ENCODE data around the gene MR1. TPM values are rescaled to one million over a fixed set of nuclear protein-coding genes. Genes with fewer than 3 reads are reported as not detected.

The MR1 gene
- total RNA-seq, 2 experiments from 2014 or later, result 22.5 to 25.0 TPM

DNA sequence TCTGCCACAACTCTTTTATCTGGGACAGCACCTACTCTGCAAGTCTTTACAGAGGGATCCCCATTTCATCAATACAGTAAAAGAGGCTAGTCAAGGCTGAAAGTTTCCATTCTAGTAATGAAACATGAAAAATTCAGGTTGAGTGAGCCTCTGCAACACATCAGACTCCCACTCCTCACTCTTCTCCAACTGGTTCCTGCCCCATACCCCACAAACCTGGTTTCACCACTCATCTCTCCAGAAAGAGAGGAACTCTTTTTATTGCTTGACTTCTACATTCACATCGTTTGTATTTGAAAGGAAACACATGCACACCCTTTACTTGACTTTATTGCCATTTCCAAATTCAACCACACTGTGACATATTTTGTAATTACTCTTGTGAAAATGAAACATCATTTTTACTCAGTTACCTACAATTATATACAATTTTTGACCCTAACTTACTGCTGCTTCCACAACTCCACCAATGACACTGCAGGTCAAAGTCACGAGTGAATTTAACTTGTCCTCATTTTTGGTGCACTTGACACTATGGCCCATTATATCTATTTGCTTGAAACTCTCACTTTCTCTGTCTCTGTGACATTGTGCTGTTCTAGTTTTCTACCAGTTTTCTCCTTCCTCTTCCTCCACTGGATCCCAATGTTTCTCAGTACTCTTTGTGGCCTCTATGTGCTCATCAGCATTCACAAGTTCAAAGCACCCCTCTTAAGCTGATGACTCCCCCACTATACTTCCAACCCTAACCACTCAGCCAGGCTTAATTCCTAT is 19.1 kb upstream of the MR1 start:
- Mint-ChIP-seq H3K27ac (no peak overlapping the region), H3K36me3 (ENCODE audit: low read depth) (peaks cover 18% of the 10 kb centered on the region), H3K27me3 (ENCODE audit: low read depth) (no peaks in the 10 kb centered on the region), H3K9me3 (no peaks in the 10 kb centered on the region), H3K4me1 (ENCODE audit: low read depth) (peaks cover 43% of the 10 kb centered on the region), H3K4me3 (no peak overlapping the region)
- CTCF ChIA-PET, result interaction anchor here (1.1 to 1.2 kb wide), 2 partner anchors 127 to 128 kb away, joined by 4 to 6 read pairs; no protein-coding TSS in a partner anchor
- intact Hi-C loops (cut with micrococcal nuclease), result loop anchor here (1.0 to 2.0 kb wide), 10 partner anchors 8 to 1132 kb away; partner anchors contain the start of genes ACBD6, IER5, MR1 and STX6
- DNase-seq, result peak; percentile 33

DNA sequence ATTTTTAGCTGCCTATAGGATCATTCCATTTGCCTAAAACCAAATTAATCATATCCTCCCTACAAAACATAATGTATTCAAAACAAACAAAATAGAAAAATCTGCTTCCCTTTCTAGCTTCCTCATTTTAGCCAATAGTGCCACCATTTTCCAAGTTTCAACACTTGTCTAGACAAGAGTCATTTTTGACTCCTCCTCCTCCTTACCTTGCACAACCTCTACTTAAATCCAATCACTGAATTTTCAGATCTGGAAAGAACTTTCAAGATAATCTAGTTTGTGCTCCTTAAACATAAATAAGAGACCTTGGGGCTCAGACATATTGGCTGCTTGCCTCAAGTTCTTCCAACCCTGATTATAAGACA is 18.6 kb upstream of the MR1 start:
- Mint-ChIP-seq H3K4me1 (ENCODE audit: low read depth) (peaks cover 40% of the 10 kb centered on the region), H3K36me3 (ENCODE audit: low read depth) (peaks cover 17% of the 10 kb centered on the region), H3K9me3 (no peaks in the 10 kb centered on the region), H3K4me3 (no peak overlapping the region), H3K27ac (no peak overlapping the region), H3K27me3 (ENCODE audit: low read depth) (no peaks in the 10 kb centered on the region)
- intact Hi-C loops (cut with micrococcal nuclease), result loop anchor here (2.0 kb wide), 4 partner anchors 18 to 1132 kb away; partner anchors contain the start of genes ACBD6, MR1 and TOR1AIP1
- CTCF ChIA-PET, result interaction anchor here (1.2 kb wide), 1 partner anchor 127 kb away, joined by 4 read pairs; no protein-coding TSS in a partner anchor
- no peak for DNase-seq

DNA sequence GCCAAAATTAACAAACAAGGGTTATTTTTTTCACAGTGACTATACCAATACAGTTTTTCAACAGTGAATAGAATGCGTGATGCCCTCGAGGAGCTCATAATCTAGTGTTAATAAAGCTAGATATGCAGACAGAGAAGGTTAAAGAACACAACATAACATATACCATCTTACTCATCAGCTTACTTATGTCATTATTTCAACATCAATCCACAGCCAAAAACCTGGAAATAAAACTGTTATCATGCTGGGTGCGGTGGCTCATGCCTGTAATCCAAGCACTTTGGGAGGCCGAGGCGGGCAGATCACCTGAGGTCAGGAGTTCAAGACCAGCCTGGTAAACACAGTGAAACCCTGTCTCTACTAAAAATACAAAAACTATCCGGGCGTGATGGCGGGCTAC is 17.2 kb upstream of the MR1 start:
- intact Hi-C loops (cut with micrococcal nuclease), result no loop called here
- DNase-seq, result no peak
- CTCF ChIA-PET, result no interaction called here
- no peaks in the 10 kb centered on the region for H3K9me3 Mint-ChIP-seq
- no peaks in the 10 kb centered on the region for H3K27me3 Mint-ChIP-seq (ENCODE audit: low read depth)
- peaks cover 38% of the 10 kb centered on the region for H3K4me1 Mint-ChIP-seq (ENCODE audit: low read depth)
- H3K27ac Mint-ChIP-seq, result no peak overlapping the region
- H3K4me3 Mint-ChIP-seq, result no peak overlapping the region
- peaks cover 15% of the 10 kb centered on the region for H3K36me3 Mint-ChIP-seq (ENCODE audit: low read depth)

DNA sequence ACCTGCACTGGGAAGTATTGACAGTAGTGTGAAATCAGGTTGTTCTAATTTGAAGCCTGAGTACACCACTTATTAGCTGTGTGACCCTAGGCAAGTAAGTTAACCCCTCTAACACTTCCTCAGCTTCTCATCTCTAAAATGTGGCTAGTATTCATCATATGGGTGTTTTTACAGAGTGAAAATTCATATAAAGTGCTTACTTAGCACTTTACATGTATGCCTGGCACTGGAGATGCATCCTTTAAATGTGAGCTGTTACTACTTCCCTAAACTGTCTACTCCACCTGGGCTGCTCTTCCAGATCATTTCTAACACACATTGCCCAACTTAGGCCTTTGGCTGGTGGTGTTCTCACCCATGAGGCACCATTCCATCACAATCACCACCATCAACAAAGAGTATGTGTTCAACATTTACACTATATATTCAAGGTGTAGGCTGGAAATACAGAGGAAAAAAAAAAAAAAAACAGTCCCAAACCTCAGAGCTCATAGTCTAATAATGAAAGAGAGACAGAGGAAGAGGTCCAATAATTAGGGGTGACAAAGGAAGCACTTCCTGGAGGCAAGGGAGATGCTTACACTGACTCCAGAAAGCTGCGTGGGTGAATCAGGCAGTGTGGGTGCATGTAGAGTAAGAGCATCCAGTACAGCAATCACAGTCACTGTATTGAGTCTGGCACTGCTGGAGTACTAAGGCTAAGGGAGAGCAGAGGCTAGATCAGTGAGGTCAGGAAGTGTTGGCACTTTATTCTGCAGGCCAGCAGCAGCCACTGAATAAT is 14.7 kb upstream of the MR1 start:
- H3K9me3 Mint-ChIP-seq, result no peaks in the 10 kb centered on the region
- no peaks in the 10 kb centered on the region for H3K27me3 Mint-ChIP-seq (ENCODE audit: low read depth)
- DNase-seq, result peak; percentile 53
- intact Hi-C loops (cut with micrococcal nuclease), result no loop called here
- CTCF ChIA-PET, result interaction anchor here (0.6 to 2.6 kb wide), 5 partner anchors 16 to 1664 kb away, joined by 3 to 12 read pairs (median 3); no protein-coding TSS in a partner anchor
- no peak overlapping the region for H3K4me3 Mint-ChIP-seq
- peaks cover 9% of the 10 kb centered on the region for H3K36me3 Mint-ChIP-seq (ENCODE audit: low read depth)
- peak overlapping the region; percentile 14 for H3K27ac Mint-ChIP-seq
- H3K4me1 Mint-ChIP-seq (ENCODE audit: low read depth), result peaks cover 35% of the 10 kb centered on the region

DNA sequence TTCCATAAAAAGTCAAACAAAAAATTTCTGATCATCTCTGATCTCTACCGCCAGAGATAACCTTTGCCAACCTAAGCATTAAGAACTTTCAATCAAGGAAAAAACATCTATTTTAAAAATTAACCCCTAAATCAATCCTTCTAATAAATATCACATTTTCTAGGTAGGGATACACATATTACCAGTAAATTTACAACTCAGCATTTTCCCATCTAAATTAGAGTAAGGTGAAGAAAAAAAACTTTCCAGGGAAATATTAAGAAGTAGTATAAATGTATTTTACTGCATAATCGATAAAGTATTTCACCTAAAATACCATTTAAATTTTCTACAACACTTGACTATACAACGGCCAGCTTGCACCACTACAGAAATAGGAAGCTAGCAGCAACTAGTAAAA is 12.6 kb upstream of the MR1 start:
- Mint-ChIP-seq H3K4me3 (peak overlapping the region; percentile 86), H3K27me3 (ENCODE audit: low read depth) (no peaks in the 10 kb centered on the region), H3K9me3 (no peaks in the 10 kb centered on the region), H3K36me3 (ENCODE audit: low read depth) (peaks cover 9% of the 10 kb centered on the region), H3K27ac (peak overlapping the region; percentile 94), H3K4me1 (ENCODE audit: low read depth) (peaks cover 35% of the 10 kb centered on the region)
- intact Hi-C loops (cut with micrococcal nuclease), result no loop called here
- CTCF ChIA-PET, result interaction anchor here (1.0 to 4.1 kb wide), 5 partner anchors 10 to 139 kb away, joined by 3 to 18 read pairs (median 3); no protein-coding TSS in a partner anchor
- DNase-seq, result no peak

DNA sequence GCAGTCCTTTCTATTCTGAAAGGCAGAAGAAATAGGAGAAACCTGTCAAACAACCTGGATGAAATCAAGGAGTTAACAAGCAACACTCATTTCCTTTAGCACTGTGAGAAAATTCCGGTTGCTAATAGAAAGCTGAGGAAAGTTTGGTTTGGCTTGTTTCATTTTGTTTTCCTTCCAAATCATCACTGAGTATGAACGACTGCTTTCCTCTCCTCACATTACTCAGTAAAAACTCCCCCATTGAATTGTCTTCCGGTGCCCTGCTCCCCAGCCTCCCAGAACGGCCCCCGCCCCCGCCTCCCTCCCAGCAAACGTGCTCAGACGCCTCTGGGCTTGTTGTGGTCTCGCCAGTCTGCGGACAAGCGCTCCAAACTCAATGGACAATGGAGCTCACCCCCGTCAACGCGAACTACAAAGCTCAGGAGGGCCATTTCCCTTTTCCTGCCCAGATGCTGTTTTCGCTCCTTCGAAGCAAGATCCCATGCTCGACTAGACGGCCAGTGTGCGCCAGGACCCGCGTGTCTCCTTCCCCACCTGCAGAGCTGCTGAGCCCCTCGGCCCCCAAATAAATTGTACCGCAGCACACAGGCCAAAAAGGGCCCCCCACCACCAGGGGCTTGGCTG is 11.9 kb upstream of the MR1 start:
- H3K36me3 Mint-ChIP-seq (ENCODE audit: low read depth), result peaks cover 9% of the 10 kb centered on the region
- no peaks in the 10 kb centered on the region for H3K9me3 Mint-ChIP-seq
- DNase-seq, result peak; percentile 78
- no peaks in the 10 kb centered on the region for H3K27me3 Mint-ChIP-seq (ENCODE audit: low read depth)
- CTCF ChIA-PET, result interaction anchor here (1.0 to 4.1 kb wide), 6 partner anchors 11 to 140 kb away, joined by 3 to 18 read pairs (median 3); no protein-coding TSS in a partner anchor
- peaks cover 35% of the 10 kb centered on the region for H3K4me1 Mint-ChIP-seq (ENCODE audit: low read depth)
- peak overlapping the region; percentile 86 for H3K4me3 Mint-ChIP-seq
- H3K27ac Mint-ChIP-seq, result peak overlapping the region; percentile 94
- intact Hi-C loops (cut with micrococcal nuclease), result loop anchor here (1.0 to 2.0 kb wide), 7 partner anchors 8 to 519 kb away; partner anchors contain the start of genes ACBD6, IER5 and MR1

DNA sequence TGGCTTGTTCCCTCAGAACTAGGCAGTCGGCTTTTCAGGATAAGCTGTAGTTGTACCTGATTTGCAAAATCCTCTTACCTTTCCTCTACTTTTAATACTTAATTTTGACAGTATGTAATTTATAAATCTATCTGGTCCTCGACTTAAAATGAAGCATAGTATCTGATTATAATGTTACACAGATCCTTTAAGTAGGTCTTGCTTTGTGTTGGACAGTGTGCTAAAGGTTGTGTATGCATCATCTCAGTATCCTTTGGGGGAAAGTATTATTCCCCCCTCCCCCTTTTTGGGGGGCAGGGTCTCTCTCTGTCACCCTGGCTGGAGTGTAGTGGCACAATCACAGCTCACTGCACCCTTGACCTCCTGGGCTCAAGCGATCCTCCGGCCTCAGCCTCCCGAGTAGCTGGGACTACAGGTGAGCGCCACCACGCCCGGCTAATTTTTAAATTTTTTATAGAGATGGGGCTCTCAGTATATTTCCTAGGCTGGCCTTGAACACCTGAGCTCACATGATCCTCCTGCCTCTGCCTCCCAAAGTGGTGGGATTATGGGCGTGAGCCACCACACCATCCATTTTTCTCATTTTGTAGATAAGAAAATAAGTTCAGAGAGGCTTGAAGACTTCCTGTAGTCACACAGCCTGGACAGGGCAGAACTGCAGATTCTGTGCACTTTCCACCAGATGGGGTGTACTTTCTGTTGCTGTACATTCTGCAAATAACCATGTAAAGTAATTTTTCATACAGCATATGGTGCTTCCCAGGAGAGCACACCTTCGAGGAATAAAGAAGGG is 10.3 kb upstream of the MR1 start:
- intact Hi-C loops (cut with micrococcal nuclease), result loop anchor here (2.0 kb wide), 3 partner anchors 15 to 521 kb away; partner anchors contain the start of gene ACBD6
- no peak for DNase-seq
- Mint-ChIP-seq H3K27me3 (ENCODE audit: low read depth) (no peaks in the 10 kb centered on the region), H3K4me1 (ENCODE audit: low read depth) (peaks cover 27% of the 10 kb centered on the region), H3K4me3 (peak overlapping the region; percentile 86), H3K9me3 (no peaks in the 10 kb centered on the region), H3K27ac (peak overlapping the region; percentile 94), H3K36me3 (ENCODE audit: low read depth) (peaks cover 4% of the 10 kb centered on the region)
- CTCF ChIA-PET, result interaction anchor here (0.6 to 4.1 kb wide), 7 partner anchors 8 to 61 kb away, joined by 3 to 18 read pairs (median 5); partner anchors contain the start of gene MR1

DNA sequence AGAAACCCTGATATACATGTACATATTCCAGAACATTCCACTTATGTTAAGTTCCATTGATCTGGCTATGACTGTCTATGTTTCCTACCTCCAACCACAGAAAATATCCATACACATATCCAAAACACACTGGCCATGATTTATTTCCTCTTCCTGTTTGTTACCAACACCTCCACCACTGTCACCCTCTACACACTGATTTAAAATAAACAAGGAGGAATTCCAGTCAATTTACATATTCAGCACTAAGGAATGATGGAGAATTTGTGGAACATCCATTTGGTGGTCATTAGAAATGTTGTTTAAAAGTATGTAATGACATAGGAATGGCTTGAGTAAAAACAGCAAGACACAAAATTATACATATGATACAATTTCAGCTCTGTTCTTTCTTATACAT is 5.6 kb upstream of the MR1 start:
- Mint-ChIP-seq H3K4me1 (ENCODE audit: low read depth) (peaks cover 13% of the 10 kb centered on the region), H3K9me3 (no peaks in the 10 kb centered on the region), H3K27me3 (ENCODE audit: low read depth) (no peaks in the 10 kb centered on the region), H3K27ac (no peak overlapping the region), H3K36me3 (ENCODE audit: low read depth) (no peaks in the 10 kb centered on the region), H3K4me3 (no peak overlapping the region)
- intact Hi-C loops (cut with micrococcal nuclease), result no loop called here
- no peak for DNase-seq
- CTCF ChIA-PET, result interaction anchor here (1.5 kb wide), 1 partner anchor 12 kb away, joined by 3 read pairs; no protein-coding TSS in a partner anchor

DNA sequence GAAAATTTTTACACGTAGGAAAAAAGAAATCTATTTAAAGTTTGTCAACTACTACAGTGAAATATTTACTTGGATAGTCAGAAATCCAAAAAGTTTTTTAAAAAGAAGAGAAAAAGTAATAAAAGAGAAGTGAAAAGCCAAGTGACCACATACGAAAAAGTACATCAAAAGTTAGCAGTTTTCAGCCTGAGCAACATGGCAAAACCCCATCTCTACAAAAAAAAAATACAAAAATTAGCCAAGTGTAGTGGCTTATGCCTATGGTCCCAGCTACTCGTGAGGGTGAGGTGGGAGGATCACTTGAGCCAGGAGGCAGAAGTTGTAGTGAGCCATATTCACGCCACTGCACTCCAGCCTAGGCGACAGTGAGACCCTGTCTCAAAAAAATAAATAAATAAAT is 5.2 kb upstream of the MR1 start:
- Mint-ChIP-seq H3K9me3 (no peaks in the 10 kb centered on the region), H3K4me3 (no peak overlapping the region), H3K27me3 (ENCODE audit: low read depth) (no peaks in the 10 kb centered on the region), H3K27ac (no peak overlapping the region), H3K36me3 (ENCODE audit: low read depth) (no peaks in the 10 kb centered on the region), H3K4me1 (ENCODE audit: low read depth) (peaks cover 14% of the 10 kb centered on the region)
- CTCF ChIA-PET, result interaction anchor here (1.5 kb wide), 1 partner anchor 11 kb away, joined by 3 read pairs; no protein-coding TSS in a partner anchor
- DNase-seq, result no peak
- intact Hi-C loops (cut with micrococcal nuclease), result no loop called here

DNA sequence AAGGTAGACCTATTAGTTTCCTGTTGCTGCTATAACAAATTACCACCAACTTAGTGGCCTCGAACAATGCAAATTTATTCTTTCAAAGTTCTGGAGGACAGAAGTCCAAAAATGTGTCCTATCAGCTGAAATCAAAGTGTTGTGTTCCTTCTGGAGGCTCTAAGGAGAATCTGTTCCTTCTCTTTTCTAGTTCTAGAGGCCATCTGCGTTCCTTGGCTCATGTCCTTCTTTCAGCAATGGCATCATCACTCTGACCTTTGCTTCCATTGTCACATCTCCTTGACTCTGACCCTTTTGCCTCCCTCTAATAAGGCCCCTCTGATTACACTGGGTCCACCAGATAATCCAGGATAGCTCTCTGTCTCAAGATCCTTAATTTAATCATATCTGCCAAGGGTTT is 1.2 kb upstream of the MR1 start:
- Mint-ChIP-seq H3K4me3 (no peak overlapping the region), H3K4me1 (ENCODE audit: low read depth) (peaks cover 39% of the 10 kb centered on the region), H3K27me3 (ENCODE audit: low read depth) (no peaks in the 10 kb centered on the region), H3K9me3 (no peaks in the 10 kb centered on the region), H3K36me3 (ENCODE audit: low read depth) (no peaks in the 10 kb centered on the region), H3K27ac (peak overlapping the region; percentile 100)
- no peak for DNase-seq
- intact Hi-C loops (cut with micrococcal nuclease), result loop anchor here (2.0 to 10.0 kb wide), 5 partner anchors 18 to 1212 kb away; partner anchors contain the start of genes CEP350 and QSOX1
- CTCF ChIA-PET, result interaction anchor here (0.7 to 11.6 kb wide), 5 partner anchors 9 to 112 kb away, joined by 3 to 158 read pairs (median 4); no protein-coding TSS in a partner anchor

Data from activated naive CD4-positive, alpha-beta T cell treated with anti-CD3 and anti-CD28 coated beads for 36 hours (primary cell).